Measurements from ENCODE around the gene DLX2.

Gene DLX2

GRCh38 chr2:172049567-172050120 is 53.1 kb downstream of the DLX2 start:
- TF ChIP-seq EZH2phosphoT487 (IDR thresholded peaks at IDR 0.05; ENCODE audit: borderline replicate concordance) = no peak
- no peak for TF ChIP-seq CTCF (conservative IDR thresholded peaks at IDR 0.05; ENCODE audit: low read length)
- Histone ChIP-seq H4K20me1 (ENCODE audit: insufficient read depth, low read length, poor library complexity, severe bottlenecking) (no peaks in the 10 kb centered on the region), H2AFZ (ENCODE audit: low read length) (no peak overlapping the region), H3K79me2 (ENCODE audit: insufficient read depth, low read length) (no peaks in the 10 kb centered on the region), H3K9me2 (replicated peaks; ENCODE audit: low read depth, low read length) (no peaks in the 10 kb centered on the region), H3K4me3 (ENCODE audit: low read length, poor library complexity, severe bottlenecking) (no peak overlapping the region), H3F3A (ENCODE audit: low read depth) (no peaks in the 10 kb centered on the region), H3K27me3 (ENCODE audit: insufficient read depth, low read length, poor library complexity, severe bottlenecking) (no peaks in the 10 kb centered on the region), H3K9me3 (ENCODE audit: insufficient read depth, low read depth, low read length) (no peaks in the 10 kb centered on the region), H3K4me1 (ENCODE audit: insufficient read depth, low read length, poor library complexity, severe bottlenecking) (peaks cover 18% of the 10 kb centered on the region), H3K9ac (ENCODE audit: low read depth, low read length, poor library complexity, severe bottlenecking) (no peak overlapping the region), H3K36me3 (ENCODE audit: insufficient read depth, low read length) (no peaks in the 10 kb centered on the region), H3K4me2 (ENCODE audit: low read depth, low read length, poor library complexity, severe bottlenecking) (no peak overlapping the region)

Data from Loucy (cell line).